ENCODE measurements around the gene TNKS2.

GRCh38 chr10:91908337-91909116, 110.3 kb downstream of the TNKS2 start:
- no peak for TF ChIP-seq FOXM1 (IDR thresholded peaks at IDR 0.05; ENCODE audit: borderline replicate concordance, low read depth)
- no peak; the same call in 1 of the 2 replicates for TF ChIP-seq CEBPB (IDR thresholded peaks at IDR 0.05)
- TF ChIP-seq TAF1 (IDR thresholded peaks at IDR 0.05; ENCODE audit: low read depth), result peak; percentile 74; the same call in 1 of the 2 replicates
- peak; percentile 18; the same call in 1 of the 2 replicates for TF ChIP-seq EGR1 (IDR thresholded peaks at IDR 0.05)
- TF ChIP-seq MAX (IDR thresholded peaks at IDR 0.05), result peak; percentile 95
- peak; percentile 52 for TF ChIP-seq RAD21 (IDR thresholded peaks at IDR 0.05; ENCODE audit: low read depth)
- TF ChIP-seq EP300 (IDR thresholded peaks at IDR 0.05; ENCODE audit: borderline replicate concordance), result 0 out of 2 replicates have a peak, but pooled peaks have one; percentile 17
- no peak for TF ChIP-seq REST (IDR thresholded peaks at IDR 0.05; ENCODE audit: low read depth)

All from Ishikawa (cell line).